Activated naive CD8-positive, alpha-beta T cell treated with anti-CD3 and anti-CD28 coated beads, Interleukin-2, amount 50 U/mL, for 24 hours (primary cell): Measurements from ENCODE around the gene GOLGA6L26.
"Not testable (repeated sequence)": the region's sequence is repeated elsewhere in the genome, so short reads cannot be mapped to it uniquely, and the experiment has no call there.

Source experiments
- ATAC-seq: fragments of 150-1000 bp; cut with Tn5 transposase; one replicate; pipeline ENCODE4 v1.10.0; 2021
- DNase-seq: peaks from one replicate; pipeline ENCODE4 v3.0.0; 2021
- H3K27ac Mint-ChIP-seq: one replicate; pipeline ENCODE4 v1.8.0; 2021; ENCODE audit warnings: mild to moderate bottlenecking, mixed read lengths
- H3K27me3 Mint-ChIP-seq: one replicate; pipeline ENCODE4 v1.8.0; 2021; ENCODE audit warnings: mixed read lengths
- H3K36me3 Mint-ChIP-seq: one replicate; pipeline ENCODE4 v1.8.0; 2021; ENCODE audit warnings: low read depth, mixed read lengths
- H3K4me1 Mint-ChIP-seq: one replicate; pipeline ENCODE4 v1.8.0; 2021; ENCODE audit warnings: mixed read lengths
- H3K4me3 Mint-ChIP-seq: one replicate; pipeline ENCODE4 v1.8.0; 2021; ENCODE audit warnings: mild to moderate bottlenecking, moderate library complexity, mixed read lengths
- H3K9me3 Mint-ChIP-seq: one replicate; pipeline ENCODE4 v1.8.0; 2021; ENCODE audit warnings: mixed read lengths

Gene GOLGA6L26, protein sequence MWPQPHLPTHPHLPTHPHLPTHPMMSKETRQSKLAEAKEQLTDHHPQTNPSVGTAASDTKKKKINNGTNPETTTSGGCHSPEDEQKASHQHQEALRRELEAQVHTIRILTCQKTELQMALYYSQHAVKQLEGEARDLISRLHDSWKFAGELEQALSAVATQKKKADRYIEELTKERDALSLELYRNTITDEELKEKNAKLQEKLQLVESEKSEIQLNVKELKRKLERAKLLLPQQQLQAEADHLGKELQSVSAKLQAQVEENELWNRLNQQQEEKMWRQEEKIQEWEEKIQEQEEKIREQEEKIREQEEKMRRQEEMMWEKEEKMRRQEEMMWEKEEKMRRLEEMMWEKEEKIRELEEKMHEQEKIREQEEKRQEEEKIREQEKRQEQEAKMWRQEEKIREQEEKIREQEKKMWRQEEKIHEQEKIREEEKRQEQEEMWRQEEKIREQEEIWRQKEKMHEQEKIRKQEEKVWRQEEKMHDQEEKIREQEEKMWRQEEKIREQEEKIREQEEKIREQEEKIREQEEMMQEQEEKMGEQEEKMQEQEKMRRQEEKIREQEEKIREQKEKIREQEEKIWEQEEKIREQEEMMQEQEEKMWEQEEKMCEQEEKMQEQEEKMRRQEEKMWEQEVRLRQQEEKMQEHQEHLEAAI

DNA sequence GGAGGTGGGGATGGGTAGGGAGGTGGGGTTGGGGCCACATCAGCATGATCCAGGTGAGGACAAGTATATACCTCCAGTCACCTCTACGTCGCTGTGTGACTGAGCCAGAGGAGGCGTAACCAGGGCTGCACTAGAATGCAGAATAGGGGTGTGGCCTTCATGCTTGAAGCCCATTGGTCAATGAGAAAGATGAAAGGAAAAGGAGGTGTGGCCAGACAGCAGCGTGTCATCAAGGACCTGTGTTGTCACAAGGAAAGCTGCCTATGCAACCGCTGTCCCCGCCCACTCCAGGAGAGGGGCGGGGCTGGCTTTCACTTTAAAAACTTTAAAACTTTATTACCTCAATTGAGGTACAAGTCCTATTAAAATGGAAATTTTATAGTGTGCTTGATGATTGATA is at the start of gene GOLGA6L26:
GOLGA6L26 (minus strand) TSS at position 101 of the 400 bp plus-strand sequence; CDS start at position 40, 61 bp downstream.
- ATAC-seq, H3K27me3 Mint-ChIP-seq, H3K36me3 Mint-ChIP-seq, H3K4me1 Mint-ChIP-seq, H3K4me3 Mint-ChIP-seq, DNase-seq, H3K27ac Mint-ChIP-seq, H3K9me3 Mint-ChIP-seq: not testable (repeated sequence)

- H3K4me1 Mint-ChIP-seq, H3K27me3 Mint-ChIP-seq, H3K4me3 Mint-ChIP-seq, ATAC-seq, H3K36me3 Mint-ChIP-seq, H3K9me3 Mint-ChIP-seq, H3K27ac Mint-ChIP-seq, DNase-seq: not testable (repeated sequence)
These were observed 47.2 kb upstream of the GOLGA6L26 start for GRCh38 chr15:23381192-23381591.

- not testable (repeated sequence) for H3K27me3 Mint-ChIP-seq, DNase-seq, H3K4me1 Mint-ChIP-seq, H3K36me3 Mint-ChIP-seq, H3K9me3 Mint-ChIP-seq, H3K27ac Mint-ChIP-seq, ATAC-seq, H3K4me3 Mint-ChIP-seq
These were observed 46.7 kb upstream of the GOLGA6L26 start for GRCh38 chr15:23380700-23381099.

- H3K36me3 Mint-ChIP-seq, H3K4me3 Mint-ChIP-seq, H3K4me1 Mint-ChIP-seq, DNase-seq, H3K27ac Mint-ChIP-seq, H3K9me3 Mint-ChIP-seq, H3K27me3 Mint-ChIP-seq, ATAC-seq: not testable (repeated sequence)
These were observed 45.0 kb upstream of the GOLGA6L26 start for GRCh38 chr15:23378946-23379345.

GRCh38 chr15:23374226-23374625 is 40.2 kb upstream of the GOLGA6L26 start:
- not testable (repeated sequence) for ATAC-seq, H3K27ac Mint-ChIP-seq, H3K9me3 Mint-ChIP-seq, H3K27me3 Mint-ChIP-seq, H3K36me3 Mint-ChIP-seq, H3K4me1 Mint-ChIP-seq, DNase-seq, H3K4me3 Mint-ChIP-seq

GRCh38 chr15:23372891-23373600 is 39.0 kb upstream of the GOLGA6L26 start:
- not testable (repeated sequence) for DNase-seq, H3K4me3 Mint-ChIP-seq, H3K4me1 Mint-ChIP-seq, H3K9me3 Mint-ChIP-seq, ATAC-seq, H3K27me3 Mint-ChIP-seq, H3K27ac Mint-ChIP-seq, H3K36me3 Mint-ChIP-seq

DNA sequence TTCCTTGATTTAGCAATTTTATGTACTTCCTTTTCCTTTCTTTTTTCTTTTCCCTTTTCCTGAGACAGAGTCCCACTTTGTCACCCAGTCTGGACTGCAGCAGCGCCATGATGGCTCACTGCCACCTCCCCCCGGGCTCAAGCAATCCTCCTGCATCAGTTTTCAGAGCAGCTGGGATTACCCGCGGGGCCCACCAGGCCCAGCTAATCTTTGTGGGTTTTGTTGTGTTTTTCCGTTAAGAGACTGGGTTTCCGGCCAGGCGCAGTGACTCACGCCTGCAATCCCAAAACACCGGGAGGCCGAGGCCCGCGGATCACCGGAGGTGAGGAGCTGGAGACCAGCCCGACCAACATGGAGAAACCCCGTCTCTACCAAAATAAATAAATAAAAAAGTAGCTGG is 38.3 kb upstream of the GOLGA6L26 start:
- Mint-ChIP-seq H3K9me3 (no peaks in the 10 kb centered on the region), H3K4me3 (no peak overlapping the region), H3K4me1 (no peaks in the 10 kb centered on the region), H3K27me3 (peaks cover 2% of the 10 kb centered on the region), H3K36me3 (no peaks in the 10 kb centered on the region), H3K27ac (no peak overlapping the region)
- ATAC-seq (no peak), DNase-seq (no peak)

DNA sequence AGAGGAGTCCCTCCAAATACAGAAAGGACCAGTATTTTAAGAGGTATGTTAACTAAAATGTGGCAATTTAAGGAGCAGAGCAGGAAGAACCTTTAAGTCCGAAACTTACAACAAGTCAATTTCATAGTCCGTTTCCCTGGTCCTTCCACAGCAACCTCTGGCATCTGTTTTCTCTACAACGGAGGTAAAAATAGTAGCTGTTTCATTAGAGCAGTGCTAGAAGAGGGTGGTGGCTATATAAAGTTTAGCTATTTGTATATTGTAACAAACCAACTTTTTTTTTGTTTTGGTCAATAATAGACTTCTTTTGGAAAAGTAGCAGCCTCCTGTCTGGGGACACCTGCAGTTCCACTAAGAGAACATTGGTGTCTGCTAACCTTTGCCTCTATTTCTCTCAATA is 37.9 kb upstream of the GOLGA6L26 start:
- not testable (repeated sequence) for H3K9me3 Mint-ChIP-seq, H3K27me3 Mint-ChIP-seq, H3K36me3 Mint-ChIP-seq, H3K27ac Mint-ChIP-seq, H3K4me1 Mint-ChIP-seq, ATAC-seq, H3K4me3 Mint-ChIP-seq, DNase-seq

- not testable (repeated sequence) for DNase-seq, H3K36me3 Mint-ChIP-seq, H3K4me3 Mint-ChIP-seq, H3K4me1 Mint-ChIP-seq, H3K27ac Mint-ChIP-seq, H3K9me3 Mint-ChIP-seq, H3K27me3 Mint-ChIP-seq, ATAC-seq
These were observed 37.1 kb upstream of the GOLGA6L26 start for GRCh38 chr15:23371134-23371533.

- Mint-ChIP-seq H3K27ac (no peak overlapping the region), H3K4me3 (no peak overlapping the region), H3K4me1 (no peaks in the 10 kb centered on the region), H3K9me3 (no peaks in the 10 kb centered on the region), H3K27me3 (no peaks in the 10 kb centered on the region), H3K36me3 (no peaks in the 10 kb centered on the region)
- DNase-seq: no peak
- no peak for ATAC-seq
These were observed 36.6 kb upstream of the GOLGA6L26 start for GRCh38 chr15:23370578-23370977.

- H3K4me1 Mint-ChIP-seq, H3K27ac Mint-ChIP-seq, H3K36me3 Mint-ChIP-seq, H3K27me3 Mint-ChIP-seq, ATAC-seq, DNase-seq, H3K4me3 Mint-ChIP-seq, H3K9me3 Mint-ChIP-seq: not testable (repeated sequence)
These were observed 30.3 kb upstream of the GOLGA6L26 start for GRCh38 chr15:23364261-23364660.

DNA sequence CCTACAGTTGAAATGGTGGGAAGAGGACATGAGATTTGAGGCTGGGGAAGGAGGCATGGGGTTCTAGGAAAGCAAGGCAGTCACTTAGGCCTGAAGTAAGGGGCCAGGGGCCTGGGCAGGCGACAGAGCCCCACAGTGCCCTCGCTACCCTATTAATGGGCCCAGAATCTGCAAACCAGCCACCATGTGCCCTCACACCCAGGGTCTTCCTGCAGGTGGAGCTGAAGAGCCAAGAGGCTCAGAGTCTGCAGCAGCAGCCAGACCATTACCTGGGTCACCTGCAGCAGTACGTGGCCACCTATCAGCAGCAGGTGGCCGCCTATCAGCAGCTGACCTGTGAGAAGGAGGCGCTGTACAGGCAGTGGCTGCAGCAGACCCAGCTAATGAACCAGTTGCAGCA is 28.6 kb upstream of the GOLGA6L26 start:
- not testable (repeated sequence) for H3K4me1 Mint-ChIP-seq, H3K27me3 Mint-ChIP-seq, H3K4me3 Mint-ChIP-seq, ATAC-seq, H3K36me3 Mint-ChIP-seq, H3K27ac Mint-ChIP-seq, DNase-seq, H3K9me3 Mint-ChIP-seq

GRCh38 chr15:23354448-23354847 is 20.5 kb upstream of the GOLGA6L26 start, which contains the start of gene GOLGA8S:
TSS of gene GOLGA8S (plus strand) at chr15:23354748. CDS start at chr15:23354810, 62 bp downstream.
- ATAC-seq, H3K27me3 Mint-ChIP-seq, H3K9me3 Mint-ChIP-seq, H3K27ac Mint-ChIP-seq, H3K4me1 Mint-ChIP-seq, DNase-seq, H3K4me3 Mint-ChIP-seq, H3K36me3 Mint-ChIP-seq: not testable (repeated sequence)

DNA sequence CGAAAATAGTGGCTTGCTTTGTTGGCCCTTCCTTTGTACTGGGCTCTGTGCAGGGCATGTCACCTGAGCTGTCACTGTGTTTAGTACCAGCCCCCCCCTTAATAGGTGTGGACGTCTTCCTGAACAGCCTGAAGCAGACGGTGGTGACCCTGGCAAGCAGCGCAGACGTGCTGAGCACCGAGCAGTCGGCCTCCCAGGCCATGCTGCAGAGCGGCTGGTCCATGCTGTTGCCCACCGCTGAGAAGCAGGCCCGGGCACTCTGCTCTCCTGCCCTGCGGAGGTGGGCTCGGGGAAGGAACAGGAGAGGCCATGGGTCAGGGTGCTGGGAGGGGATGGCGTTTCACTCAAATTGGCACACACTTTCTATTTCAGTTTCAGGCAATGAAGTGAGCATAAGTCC is 22.8 kb downstream of the GOLGA6L26 start:
- H3K9me3 Mint-ChIP-seq: not testable (repeated sequence)

DNA sequence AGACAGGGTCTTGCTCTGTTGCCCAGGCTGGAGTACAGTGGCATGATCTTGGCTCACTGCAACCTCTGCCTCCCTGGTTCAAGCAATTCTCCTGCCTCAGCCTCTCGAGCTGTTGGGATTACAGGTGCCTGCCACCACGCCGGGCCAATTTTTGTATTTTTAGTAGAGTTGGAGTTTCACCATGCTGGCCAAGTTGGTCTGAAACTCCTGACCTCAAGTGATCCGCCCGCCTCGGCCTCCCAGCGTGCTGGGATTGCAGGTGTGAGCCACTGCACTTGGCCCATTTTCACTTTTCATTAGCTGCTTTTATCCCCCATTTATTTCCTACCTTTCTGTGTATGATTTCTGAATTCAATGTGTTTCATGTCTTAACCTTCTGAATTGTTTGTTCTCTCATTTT is 28.1 kb downstream of the GOLGA6L26 start:
- ATAC-seq, H3K9me3 Mint-ChIP-seq, H3K27ac Mint-ChIP-seq, DNase-seq, H3K27me3 Mint-ChIP-seq: not testable (repeated sequence)
- Mint-ChIP-seq H3K36me3 (peaks cover 32% of the 10 kb centered on the region), H3K4me3 (peak overlapping the region; percentile 9), H3K4me1 (peaks cover 29% of the 10 kb centered on the region)

More for the DNA sequence above, 22.8 kb downstream of the GOLGA6L26 start:
- H3K27ac Mint-ChIP-seq, ATAC-seq, H3K27me3 Mint-ChIP-seq, H3K4me3 Mint-ChIP-seq, DNase-seq: not testable (repeated sequence)
- H3K36me3 Mint-ChIP-seq: peaks cover 33% of the 10 kb centered on the region
- peaks cover 11% of the 10 kb centered on the region for H3K4me1 Mint-ChIP-seq
